ENCODE results near the gene TCFL5.

The TCFL5 gene

DNA sequence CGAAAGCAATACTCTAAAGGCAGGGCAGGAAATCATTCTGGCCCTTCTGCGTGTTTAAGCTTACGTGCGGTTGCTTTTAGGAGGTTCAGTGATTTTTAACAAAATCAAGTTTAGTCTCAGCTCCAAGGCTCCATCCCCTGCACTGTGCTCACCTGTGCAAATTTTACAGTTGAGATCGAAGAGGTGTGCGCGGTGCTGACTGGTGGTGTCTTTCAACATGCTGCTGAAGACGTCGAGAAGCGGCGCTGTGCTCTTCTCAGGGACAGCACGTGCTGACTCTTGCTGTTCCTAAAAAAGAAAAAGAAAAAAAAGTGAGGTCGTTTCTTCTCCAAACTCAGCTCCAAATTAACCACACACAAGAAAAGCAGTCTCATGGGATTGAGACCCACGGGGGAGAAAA, 32.6 kb upstream of the TCFL5 start:
- no peak for DNase-seq

DNA sequence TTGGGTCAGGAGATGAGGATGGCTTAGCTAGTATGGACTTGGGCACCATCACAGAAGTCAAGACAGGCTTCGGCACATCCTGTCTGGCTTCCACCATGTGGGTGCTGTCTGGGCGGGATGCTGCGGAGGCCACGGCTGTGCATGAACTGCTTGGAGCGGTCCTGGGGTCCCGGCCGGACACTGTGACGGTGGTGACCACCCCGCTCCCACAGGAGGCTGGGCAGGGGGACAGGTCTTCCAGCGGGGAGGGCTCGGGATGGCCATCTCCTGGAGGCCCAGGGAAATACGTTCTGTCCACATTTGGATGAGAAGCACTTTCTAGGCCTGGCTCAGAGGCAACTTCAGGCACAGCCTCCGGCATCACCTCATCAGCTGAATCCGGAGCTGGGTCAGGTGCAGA, 32.1 kb upstream of the TCFL5 start:
- no peak for DNase-seq

DNA sequence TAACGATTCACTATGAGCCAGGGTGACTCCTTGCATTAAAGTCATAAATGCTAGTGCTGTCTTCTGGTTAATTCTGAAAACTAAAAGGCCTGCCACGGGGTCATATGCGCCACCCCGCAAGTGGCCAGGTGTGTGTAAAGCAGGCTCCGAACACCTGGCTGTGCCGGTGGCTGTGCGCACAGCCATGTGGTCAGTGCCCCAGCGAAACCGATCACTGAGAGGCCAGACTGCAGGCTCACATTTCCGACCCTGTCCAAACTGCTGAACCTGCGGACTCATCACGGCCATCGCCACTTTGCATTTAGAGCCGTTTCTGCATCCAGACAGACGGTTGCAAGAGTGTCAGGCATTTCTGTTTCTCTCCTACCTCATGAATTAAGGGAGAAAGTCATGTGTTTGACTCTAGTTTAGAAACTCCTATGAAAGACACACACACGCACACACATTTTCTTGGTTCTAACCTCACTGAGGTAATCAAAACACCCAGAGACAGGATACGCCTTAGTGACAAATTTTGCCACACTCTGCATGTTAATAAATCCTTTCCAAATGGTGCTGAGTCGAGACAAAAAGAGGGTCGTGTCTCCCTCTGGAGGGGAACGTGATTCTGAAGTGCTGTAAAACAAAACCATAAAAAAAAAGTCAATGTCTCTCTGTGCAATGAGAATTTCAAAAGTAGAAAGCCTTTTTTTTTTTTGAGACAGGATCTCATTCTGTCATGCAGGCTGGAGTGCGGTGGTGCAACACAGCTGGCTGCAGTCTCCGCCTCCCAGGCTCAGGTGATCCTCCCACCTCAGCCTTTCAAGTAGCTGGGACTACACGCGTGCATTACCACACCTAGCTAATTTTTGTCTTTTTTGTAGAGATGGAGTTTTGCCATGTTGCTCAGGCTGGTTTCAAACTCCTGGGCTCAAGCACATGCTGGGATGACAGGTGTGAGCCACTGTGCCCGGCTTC, 31.0 kb upstream of the TCFL5 start:
- no peak for DNase-seq

DNA sequence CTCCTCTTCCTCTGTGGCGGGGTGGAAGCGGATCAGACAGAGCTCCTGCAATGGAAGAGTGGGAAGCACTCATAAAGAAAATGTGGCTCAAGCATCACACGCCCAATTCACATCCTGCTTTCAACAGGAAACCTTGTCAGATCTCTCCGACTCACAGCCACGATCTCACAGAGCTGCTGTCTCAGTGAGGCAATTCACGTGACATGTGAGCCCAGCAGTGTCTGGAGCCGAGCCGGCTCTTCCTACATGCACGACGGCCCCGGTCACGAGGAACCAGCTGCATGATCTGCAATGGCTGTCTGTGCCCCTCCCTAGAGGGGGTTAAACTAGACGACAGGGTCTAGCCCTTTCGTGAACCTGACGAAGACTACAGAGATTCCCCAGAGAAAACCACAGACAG, 29.5 kb upstream of the TCFL5 start:
- no peak for DNase-seq

DNA sequence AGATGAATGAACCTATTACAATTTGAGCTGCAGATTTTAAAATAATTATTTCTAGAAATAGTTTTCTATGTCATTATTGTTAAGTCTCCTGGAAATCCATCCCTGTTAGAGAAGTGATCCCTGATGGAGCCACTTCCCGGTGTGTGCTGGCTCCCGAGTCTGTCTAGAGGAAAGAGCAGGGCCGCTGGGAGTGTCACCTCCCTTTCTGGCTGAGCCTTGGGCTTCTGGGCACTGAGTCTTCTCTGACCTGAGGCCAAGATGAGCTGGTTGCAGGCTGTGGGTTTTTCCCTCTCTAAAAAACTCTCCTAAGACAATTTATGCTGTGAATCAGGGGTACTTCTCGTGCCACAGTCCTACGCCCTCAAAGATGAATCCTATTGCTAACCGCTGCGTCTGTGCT, 28.8 kb upstream of the TCFL5 start:
- DNase-seq, result no peak

DNA sequence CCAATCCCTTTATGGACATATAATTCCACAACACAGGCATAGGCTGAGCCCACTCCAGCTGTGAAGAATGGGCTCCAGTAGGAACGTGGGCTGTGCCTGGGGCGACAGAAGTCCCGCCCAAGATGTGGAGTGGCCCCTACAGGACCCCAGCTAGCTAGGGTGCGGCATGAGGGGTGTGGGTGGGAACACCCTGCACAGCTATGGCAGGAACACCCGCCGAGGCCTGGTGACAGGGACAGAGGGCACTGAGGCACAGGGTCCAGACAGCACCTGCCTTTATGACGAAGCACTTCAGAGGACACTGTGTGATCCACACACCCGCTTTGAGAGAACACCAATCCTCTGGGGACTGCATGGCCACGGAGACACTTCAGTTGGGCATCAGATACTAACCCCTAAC, 28.2 kb upstream of the TCFL5 start:
- no peak for DNase-seq

DNA sequence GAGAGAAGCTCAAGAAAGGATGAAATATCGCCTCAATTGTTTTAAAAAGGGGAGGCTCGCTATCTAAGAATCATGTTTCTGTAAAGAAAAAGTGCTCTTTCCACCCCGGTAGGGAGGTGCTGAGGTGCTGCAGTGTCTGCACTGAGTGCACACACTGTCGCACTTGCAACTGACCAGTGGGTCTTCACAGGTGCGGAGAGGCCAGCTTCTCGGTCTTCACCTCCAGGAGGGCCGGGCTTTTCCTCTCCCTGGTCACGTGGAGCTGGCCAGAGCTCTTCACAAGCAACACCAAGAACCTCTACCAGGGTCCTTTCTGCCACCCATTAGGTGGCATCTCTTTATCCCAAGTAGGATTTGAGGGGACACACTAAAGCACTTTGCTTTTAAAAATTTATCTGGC, 27.8 kb upstream of the TCFL5 start:
- no peak for DNase-seq

DNA sequence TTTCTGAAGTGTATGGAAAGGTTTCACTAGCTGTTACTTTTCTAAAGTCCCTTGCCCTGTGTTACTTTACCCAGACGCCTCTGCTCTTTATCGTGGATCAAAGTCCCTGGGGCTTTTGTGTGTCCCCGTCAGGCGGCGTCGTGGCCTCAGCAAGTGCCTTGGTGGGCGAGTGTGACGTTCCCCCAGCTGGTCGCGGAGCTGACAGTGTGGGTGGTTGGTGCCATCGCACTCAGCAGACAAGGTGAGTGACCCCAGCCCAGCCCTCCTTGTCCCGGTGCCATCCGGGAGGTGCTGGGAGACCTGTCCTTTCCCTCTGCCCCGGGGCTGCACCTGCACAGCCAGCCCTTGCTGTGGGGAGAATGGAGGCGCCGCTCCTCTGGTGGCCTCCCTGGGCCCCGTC, 27.3 kb upstream of the TCFL5 start:
- DNase-seq, result no peak

DNA sequence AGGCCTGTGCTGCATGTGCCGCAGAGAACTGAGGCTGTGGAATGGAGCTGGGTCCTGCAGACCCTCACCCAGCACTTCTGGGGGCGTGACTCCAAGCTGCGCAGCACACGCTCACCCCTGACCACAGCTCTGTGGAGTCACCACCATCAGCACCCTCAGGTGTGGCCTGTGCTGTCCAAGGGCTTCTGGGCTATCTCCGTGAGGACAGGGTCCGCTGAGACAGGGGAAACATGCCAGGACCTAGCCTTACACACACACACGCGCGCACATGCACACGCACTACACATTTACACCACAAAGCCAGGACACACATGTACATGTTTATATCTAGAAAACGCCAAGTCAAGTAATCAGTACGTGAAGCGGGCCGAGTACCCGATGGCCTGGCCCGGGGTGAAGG, 26.8 kb upstream of the TCFL5 start:
- DNase-seq, result no peak

DNA sequence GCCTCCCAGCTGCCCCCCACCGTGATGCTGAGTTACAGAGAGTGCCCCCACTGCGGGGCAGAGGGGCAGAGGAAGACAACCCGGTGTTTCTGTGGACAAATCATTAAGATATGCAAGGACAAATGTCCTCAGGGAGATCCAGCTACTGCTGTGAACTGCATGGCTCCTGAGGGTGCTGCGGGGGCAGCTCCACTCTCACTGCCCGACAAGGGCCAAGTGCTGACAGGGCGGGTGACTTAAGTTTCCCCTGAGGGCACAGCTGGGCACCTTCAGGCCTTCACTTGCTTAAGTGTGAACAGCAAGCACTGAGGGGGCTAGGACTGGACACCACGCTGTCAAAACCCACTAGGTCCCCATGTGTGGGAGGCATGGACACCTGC, 26.2 kb upstream of the TCFL5 start:
- no peak for DNase-seq

DNA sequence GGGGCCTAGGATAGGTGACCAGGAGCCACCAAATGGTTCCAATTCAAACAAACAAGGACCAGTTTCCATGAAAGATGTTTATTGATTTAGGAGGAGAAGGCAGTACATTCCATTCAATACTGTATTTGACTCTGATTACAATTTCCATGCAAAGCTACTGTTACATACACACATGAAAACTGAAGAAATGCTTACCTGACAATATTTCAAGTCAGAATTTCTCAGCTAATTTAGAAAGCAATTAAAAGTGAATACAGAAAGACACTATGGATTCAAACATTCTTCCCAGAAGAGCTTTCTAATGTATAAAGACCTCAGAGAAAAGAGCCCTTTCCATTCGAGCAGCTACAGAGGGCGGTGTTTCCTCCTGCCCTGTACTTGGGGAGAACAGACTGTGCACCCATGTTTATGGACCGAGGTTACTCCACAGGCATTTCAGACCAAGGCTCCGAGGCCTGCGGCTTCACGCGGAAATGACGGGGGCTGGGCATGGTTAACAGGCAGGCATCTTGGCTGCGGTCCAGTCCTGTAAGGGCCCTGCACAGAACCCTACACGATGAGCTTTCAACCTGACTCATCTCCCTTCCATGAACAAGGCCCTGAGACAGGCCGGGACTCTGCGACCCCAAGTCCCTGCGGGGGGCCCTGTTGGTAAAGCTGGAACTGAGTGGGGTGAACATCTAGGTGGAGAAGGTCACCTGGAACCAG, 25.7 kb upstream of the TCFL5 start:
- DNase-seq, result peak; percentile 69

DNA sequence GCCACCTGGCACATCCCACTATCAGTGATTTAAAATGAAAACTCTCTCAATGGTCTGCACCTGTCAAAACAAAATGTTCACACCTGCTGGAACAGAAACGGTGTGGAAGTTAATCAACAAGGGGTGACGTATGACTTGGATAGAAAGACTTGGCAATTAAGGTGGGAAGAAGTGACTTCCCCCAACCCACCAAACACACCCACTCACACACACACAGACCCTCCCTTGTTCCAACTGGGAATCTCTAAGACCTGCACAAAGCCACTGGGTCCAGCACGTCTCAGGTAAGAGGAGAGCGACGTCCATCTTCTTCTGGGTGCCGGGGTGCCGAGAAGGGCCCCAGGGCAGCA, 25.1 kb upstream of the TCFL5 start:
- DNase-seq, result peak; percentile 15

DNA sequence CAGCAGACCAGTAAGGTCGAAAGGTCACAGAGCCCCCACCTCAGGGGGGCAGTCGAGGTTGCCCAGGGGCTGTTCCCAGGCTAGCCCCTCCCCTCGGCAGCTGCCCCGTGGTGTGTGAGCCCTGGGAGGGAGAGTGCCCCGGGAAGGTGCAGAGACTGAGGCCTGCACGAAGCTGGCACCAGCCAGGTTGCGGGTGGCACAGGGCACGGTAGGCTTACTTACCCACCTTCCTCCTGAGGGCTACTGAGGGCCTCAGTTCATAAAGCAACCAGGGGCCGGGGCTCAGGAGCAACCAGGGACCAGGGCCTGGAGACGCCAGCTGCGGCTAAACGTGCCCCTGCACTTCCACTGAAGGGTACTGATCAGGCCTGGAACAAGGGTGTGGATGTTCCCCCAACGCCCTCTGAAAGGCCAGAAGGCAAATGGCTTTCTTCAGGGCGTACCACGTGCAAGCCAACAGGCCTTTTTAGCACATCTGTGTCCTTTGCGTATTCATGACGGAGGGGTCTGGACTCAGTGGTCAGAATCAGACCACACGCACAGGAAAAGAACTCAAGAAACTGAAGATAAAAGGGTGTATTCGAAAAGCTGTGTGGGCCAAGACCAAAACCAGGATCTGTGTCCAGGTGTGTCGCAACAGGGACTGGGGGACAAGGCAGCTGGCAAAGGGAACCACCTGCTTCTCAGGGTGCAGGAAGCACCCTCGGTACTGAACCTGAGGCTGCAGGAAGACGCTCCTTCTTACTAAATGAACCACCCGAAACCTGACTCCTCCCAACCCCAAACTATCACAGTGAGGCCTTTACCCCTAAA, 24.5 kb upstream of the TCFL5 start:
- no peak for DNase-seq

DNA sequence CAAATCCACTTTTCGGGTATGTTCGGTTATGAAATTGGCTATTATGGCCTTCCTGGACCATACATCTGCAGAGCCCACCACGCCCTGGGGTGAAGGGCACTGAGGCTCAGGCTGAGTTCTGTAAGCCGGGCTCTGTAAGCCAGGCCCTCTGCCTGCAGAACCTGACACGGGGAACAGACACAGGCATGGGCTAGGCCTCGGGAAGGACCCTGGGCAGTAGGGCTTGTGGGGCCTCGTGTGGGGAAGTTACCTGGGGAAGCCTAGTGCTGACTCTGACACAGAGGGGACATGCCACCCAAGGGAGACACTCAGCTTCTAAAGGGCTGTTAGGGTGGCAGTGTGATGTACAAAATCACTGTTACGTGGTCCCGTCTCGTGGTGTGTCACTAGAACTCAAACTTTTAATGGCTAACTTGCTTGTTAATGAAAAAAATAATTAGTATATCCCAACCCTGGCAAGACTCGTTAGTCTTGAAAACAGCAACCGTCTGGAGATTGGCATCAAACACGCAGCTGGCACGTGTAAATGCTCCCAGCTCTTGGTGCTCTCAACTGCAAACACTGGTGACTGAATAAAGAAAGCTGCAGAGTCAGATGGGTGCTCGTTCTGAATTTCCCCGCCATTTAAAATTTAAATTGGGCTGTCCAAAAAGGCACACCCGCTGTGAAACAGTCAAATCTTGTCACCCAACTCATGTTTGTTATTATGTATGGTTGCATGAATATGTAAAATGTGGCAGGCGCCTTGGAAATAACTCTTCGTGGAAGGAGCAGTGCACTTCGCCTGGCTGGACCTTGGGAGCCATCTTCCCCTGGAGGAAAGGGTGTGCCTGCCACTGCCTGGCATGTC, 23.6 kb upstream of the TCFL5 start:
- no peak for DNase-seq

DNA sequence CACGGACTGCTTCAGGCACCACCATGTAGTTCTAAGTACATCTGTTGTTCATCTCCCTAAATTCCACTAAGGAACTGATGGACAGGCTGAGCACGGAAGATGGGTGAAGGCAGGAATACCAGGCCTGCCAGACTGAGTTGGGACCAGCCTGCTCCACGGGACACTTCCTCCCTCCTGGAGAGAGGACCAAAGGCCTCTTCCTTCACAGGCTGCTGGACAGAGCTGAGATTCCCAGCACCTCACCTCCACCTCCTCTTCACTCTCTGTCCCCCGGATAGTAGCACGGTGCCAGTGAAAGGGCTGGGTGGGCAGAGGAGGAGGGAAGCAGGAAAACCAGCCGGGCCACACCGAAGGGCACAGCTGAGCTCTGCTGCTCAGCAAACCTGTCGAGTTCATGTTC, 22.9 kb upstream of the TCFL5 start:
- DNase-seq, result no peak

DNA sequence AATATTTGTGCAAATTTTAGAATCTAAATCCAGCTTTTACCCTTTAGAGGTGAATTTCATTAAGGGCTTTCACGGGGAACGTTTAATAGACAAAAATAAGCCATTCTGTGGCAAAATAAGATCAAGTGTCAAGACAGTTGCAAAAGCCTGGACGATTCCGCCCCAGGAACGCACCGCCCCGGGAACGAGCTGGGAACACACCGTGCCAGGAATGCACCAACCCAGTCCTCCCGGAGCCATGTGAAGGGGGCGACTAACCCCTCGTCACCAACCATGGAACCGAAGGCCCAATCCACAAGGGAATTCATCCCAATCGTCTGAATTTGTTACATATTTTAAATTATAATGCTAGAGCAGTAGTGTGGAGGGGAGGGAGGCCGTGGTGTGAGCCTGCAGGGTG, 20.8 kb upstream of the TCFL5 start:
- no peak for DNase-seq

DNA sequence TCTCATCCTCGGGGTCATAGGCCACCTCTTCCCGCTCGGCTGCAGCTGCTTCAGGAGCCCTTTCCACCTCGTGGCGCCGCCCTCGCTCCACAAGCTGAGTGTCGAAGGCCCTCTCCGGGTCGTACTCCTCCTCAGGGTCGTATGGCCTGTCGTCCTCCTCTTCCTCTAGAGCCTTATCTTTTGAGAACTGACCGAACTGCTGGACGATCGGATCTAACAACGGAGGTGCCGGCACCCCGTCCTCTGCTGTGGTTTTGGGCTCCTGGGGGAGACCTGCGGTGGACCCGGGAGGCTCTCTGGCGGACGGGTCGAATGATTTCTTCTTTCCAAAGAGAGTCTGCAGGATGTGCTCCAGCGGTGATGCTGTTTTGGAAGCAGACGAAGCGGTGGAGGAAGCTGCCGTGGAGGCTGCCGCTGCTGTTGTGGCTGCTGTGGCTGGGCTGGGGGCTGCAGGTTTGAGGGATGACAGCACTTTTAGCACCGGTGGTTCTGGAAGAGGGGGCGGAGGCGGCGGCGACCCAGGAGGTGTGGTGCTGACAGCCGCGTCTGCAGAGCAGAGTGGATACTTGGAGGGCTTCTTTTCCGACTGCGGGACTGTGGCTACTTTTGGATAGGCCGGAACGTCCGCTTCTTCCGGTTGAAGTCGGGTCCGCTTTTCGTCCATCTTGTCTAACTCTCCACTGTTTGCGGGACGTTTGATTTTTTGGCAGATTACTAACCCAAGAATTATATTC, 20.2 kb upstream of the TCFL5 start:
- no peak for DNase-seq

DNA sequence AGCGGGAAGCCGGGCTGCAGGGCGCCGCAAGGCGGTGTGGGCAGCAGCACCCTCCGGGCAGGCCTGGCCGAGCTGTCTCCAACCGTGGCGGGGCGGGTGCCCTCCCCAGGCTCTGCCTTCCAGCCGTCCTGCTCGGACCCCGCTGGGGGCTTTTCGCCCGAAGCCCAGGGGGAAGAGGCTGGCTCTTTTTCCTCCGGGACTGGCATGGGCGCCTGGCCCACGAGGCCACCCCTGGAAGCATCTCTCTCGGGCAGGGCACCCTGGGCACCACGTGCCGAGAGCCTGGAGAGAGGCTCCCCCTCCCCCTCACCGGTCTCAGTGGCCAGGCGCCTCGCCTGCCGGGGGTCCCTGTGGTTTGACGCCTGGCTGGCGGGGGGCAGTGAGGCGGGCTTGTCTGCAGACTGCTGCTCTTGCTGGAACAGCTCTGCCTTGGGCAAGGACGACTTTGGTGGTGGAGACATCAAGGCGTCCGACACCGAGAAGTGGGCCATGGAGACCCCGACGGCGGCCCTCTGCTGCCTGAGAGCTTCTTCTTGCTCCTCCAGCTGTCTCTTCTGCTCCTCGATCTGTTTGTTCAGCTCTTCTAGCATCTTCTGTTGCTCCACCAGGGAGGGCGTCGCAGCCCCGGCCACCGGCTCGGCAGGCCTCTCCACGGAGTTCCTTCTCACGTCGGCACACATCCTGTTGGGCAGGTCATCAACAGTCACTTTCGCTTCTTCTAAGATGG, 19.5 kb upstream of the TCFL5 start:
- DNase-seq, result no peak

DNA sequence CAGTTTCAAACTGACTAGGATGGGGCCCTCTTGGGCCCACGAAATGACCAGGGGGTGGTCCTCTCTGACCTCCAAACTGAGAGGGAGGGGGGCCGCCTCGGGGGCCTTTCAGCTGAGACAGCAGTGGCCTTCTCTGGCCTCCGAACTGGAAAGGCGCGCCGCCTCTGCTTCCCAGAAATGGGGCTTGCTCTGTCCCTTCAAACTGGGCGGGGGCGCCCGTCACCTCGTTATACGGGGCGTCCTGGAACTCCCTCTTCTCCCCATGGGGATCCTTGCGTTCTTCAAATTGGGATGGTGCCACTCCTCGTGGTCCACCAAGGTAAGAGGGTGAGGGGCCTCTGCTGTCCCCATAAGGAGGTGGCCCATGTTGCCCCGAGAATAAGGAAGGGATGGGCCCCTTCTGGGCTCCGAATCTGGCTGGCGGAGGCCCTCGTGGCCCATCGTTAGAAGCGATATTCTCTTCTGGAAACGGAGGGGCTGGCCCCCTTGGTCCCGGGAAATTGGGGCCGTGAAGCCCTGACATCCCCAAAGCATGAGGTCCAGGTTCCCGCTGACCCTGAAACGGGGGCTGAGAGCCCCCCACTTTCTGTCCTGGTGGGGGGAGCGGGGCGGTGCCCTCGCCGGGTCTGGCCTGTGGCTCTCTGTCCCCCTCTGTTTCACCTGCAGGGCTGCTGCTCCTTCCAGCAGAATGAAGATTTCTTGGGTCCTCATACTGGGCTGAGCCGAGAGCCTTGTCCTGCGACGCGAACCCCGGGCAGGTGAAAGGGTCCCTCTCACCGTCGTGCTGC, 18.7 kb upstream of the TCFL5 start:
- DNase-seq, result no peak

All from NCI-H1105 treated with DMSO at 0.1 percent for 48 hours (cell line).